Activated CD4-positive, alpha-beta memory T cell treated with anti-CD3 and anti-CD28 coated beads for 36 hours (primary cell): ENCODE results near the gene ZNF575. TPM values are rescaled to one million over a fixed set of nuclear protein-coding genes. Genes with fewer than 3 reads are reported as not detected.

ENCODE experiments used
- CTCF ChIA-PET: fragments of 350-600 bp; sonication (Branson Sonifier 250); formaldehyde crosslinking; loops from one replicate; lab custom pipeline; 2021; ENCODE audit warnings: antibody characterized with exemption, inconsistent platforms; lab: Charles Lee
- POLR2A ChIA-PET: fragments of 350-600 bp; sonication (Branson Sonifier 250); formaldehyde crosslinking; loops from one replicate; lab custom pipeline; 2021; ENCODE audit warnings: antibody characterized with exemption; lab: Charles Lee
- DNase-seq: peaks from one replicate; pipeline ENCODE4 v3.0.0-alpha.2; 2020
- H3K27ac Mint-ChIP-seq: one replicate; pipeline ENCODE4 v1.8.0; 2021; ENCODE audit warnings: mixed read lengths
- H3K27me3 Mint-ChIP-seq: one replicate; pipeline ENCODE4 v1.8.0; 2021; ENCODE audit warnings: mixed read lengths
- H3K36me3 Mint-ChIP-seq: one replicate; pipeline ENCODE4 v1.8.0; 2021; ENCODE audit warnings: mixed read lengths
- H3K4me1 Mint-ChIP-seq: one replicate; pipeline ENCODE4 v1.8.0; 2021; ENCODE audit warnings: low read depth, mixed read lengths
- H3K4me3 Mint-ChIP-seq: one replicate; pipeline ENCODE4 v1.8.0; 2021; ENCODE audit warnings: mild to moderate bottlenecking, mixed read lengths
- H3K9me3 Mint-ChIP-seq: one replicate; pipeline ENCODE4 v1.8.0; 2021; ENCODE audit warnings: mixed read lengths
- intact Hi-C: fragments of 100-400 bp; cut with micrococcal nuclease; formaldehyde crosslinking; loops from one replicate; pipeline ENCODE4 v1.15.1; 2023
- total RNA-seq, 2 experiments: library from RNA; stranded (reverse); gene quantifications; one replicate each; pipeline ENCODE4 v1.2.3, GENCODE V29; 2021

The ZNF575 gene, protein sequence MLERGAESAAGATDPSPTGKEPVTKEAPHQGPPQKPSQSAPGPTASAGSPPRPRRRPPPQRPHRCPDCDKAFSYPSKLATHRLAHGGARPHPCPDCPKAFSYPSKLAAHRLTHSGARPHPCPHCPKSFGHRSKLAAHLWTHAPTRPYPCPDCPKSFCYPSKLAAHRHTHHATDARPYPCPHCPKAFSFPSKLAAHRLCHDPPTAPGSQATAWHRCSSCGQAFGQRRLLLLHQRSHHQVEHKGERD
- total RNA-seq: 1 to 10 TPM; 3.1 to 3.7 TPM

DNA sequence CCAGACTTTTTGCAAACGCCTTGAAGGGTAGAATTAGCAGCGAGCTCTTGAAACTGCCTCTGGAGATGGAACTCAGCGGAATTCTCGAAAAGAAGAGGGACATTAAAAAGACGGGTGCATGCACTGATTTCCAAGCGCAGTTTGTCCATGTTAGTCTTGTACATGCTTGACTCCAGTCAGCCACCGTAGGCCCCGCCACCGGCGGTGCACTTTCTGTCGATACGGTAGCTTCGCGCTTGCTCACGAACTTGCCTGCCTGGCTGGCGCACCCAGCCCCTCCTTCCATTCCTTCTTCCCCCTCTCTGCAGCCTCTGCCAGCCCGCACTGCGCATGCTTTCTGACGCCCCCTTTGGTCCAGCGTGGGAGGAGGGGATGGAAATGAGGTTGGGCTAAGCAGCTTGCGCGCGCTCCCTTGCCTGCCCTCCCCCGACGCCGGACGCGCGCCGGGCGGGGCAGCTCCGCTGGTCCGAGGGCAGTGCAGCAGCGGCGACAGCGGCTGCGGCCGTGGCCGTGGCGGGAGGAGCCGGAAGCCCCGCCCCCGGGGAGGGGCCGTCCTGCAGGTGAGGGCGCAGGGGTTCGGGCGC is at the start of gene ZNF575:
Gene ZNF575, plus strand, starts transcription at position 227 of the 584 bp plus-strand sequence. CDS start 1,235 bp downstream, outside the sequence.
- peaks cover 21% of the 10 kb centered on the region for H3K4me1 Mint-ChIP-seq
- peak within 1 kb of the TSS; percentile 82 for H3K4me3 Mint-ChIP-seq
- peak within 1 kb of the TSS; percentile 94 for H3K27ac Mint-ChIP-seq
- H3K9me3 Mint-ChIP-seq: no peaks in the 10 kb centered on the region
- ChIA-PET CTCF (interaction anchor here (0.8 to 7.9 kb wide), 11 partner anchors 13 to 136 kb away, joined by 3 to 79 read pairs (median 4); partner anchors contain the start of genes IRGQ, PHLDB3 and ZNF576), POLR2A (interaction anchor here (0.5 to 2.1 kb wide), 6 partner anchors 14 to 233 kb away, joined by 3 to 14 read pairs (median 4); partner anchors contain the start of genes IRGQ and ZNF576)
- intact Hi-C loops: loop anchor here (1.0 to 2.0 kb wide), 6 partner anchors 30 to 135 kb away; partner anchors contain the start of genes IRGQ, PINLYP, XRCC1 and ZNF428
- no peaks in the 10 kb centered on the region for H3K27me3 Mint-ChIP-seq
- peaks cover 7% of the 10 kb centered on the region for H3K36me3 Mint-ChIP-seq
- DNase-seq: peak; percentile 95

DNA sequence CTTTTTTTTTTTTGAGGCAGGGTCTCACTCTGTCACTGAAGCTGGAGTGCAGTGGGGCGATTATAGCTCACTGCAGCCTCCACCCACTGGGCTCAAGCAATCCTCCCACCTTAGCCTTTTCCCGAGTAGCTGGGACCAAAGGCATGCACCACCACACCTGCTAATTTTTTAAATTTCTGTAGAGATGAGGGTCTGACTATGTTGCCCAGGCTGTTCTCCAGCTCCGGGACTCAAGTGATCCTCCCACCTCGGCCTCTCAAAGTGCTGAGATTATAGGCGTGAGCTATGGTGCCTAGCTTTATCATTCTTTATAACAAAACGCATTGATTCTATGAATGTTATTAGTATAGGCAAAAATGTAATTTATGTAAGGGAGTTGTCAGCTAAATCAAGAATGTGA is 49.7 kb upstream of the ZNF575 start:
- Mint-ChIP-seq H3K9me3 (no peaks in the 10 kb centered on the region), H3K4me3 (no peak overlapping the region), H3K27ac (no peak overlapping the region), H3K27me3 (no peaks in the 10 kb centered on the region), H3K36me3 (peaks cover 1% of the 10 kb centered on the region), H3K4me1 (no peaks in the 10 kb centered on the region)
- ChIA-PET CTCF (interaction anchor here (1.4 kb wide), 2 partner anchors 8 to 36 kb away, joined by 4 to 6 read pairs; no protein-coding TSS in a partner anchor), POLR2A (no interaction called here)
- intact Hi-C loops: no loop called here
- no peak for DNase-seq

DNA sequence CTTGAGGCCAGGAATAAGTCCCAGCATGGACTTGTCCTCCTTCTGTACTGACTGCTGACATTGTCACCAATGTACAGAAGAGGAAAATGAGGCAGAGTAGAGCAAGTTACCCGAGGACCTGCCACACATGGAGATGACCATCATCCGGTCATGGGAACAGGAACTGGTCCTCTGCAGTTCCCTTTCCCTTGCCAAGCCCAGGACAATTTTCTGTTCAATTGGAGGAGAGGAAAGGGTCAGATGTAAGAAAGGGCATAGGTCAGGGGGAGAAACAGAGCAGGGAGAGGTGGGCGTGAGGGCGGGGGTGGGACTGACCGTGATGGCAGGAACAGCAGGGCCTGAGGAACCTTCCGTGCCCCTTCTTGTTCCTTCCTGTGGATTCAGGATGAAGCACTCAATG is 47.0 kb upstream of the ZNF575 start:
- no peaks in the 10 kb centered on the region for H3K9me3 Mint-ChIP-seq
- CTCF ChIA-PET: no interaction called here
- no peak for DNase-seq
- peaks cover 3% of the 10 kb centered on the region for H3K4me1 Mint-ChIP-seq
- no peak overlapping the region for H3K27ac Mint-ChIP-seq
- POLR2A ChIA-PET: no interaction called here
- H3K36me3 Mint-ChIP-seq: no peaks in the 10 kb centered on the region
- no peaks in the 10 kb centered on the region for H3K27me3 Mint-ChIP-seq
- intact Hi-C loops: no loop called here
- H3K4me3 Mint-ChIP-seq: no peak overlapping the region

DNA sequence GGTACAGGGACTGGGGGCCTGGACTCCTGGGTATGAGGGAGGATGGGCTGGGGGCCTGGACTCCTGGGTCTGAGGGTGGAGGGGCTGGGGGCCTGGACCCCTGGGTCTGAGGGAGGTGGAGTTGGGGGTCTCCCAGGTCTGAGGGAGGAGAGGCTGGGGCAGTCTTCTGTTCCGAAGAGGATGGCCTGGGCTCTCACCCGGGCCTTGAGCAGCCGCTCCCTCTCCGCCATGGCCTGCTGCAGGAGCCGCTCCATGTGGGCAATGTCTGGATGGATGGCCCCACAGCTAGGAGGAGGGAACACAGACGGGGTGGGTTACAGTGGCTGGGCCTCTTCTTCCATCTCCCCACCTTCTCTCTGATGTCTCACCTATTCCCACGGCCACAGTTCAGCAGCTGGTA is 46.6 kb upstream of the ZNF575 start:
- CTCF ChIA-PET: no interaction called here
- Mint-ChIP-seq H3K36me3 (no peaks in the 10 kb centered on the region), H3K9me3 (no peaks in the 10 kb centered on the region), H3K27ac (no peak overlapping the region), H3K4me1 (peaks cover 3% of the 10 kb centered on the region), H3K27me3 (no peaks in the 10 kb centered on the region), H3K4me3 (no peak overlapping the region)
- POLR2A ChIA-PET: no interaction called here
- intact Hi-C loops: no loop called here
- no peak for DNase-seq

DNA sequence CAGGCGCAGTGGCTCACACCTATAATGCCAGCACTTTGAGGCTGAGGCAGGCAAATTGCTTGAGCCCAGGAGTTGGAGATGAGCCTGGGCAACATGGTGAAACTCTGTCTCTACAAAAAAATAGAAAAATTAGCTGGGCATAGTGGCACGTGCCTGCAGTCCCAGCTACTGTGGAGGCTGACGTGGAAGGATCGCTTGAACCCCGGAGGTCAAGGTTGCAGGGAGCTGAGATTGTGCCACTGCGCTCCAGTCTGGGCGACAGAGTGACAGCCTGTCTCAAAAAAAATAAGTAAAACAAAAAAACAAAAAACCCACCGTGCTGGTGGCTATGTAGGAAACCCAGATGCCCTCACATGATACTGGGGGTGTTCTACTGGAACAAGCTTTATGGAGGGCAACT is 44.8 kb upstream of the ZNF575 start:
- H3K9me3 Mint-ChIP-seq: no peaks in the 10 kb centered on the region
- no peak overlapping the region for H3K27ac Mint-ChIP-seq
- no peaks in the 10 kb centered on the region for H3K27me3 Mint-ChIP-seq
- peaks cover 3% of the 10 kb centered on the region for H3K4me1 Mint-ChIP-seq
- intact Hi-C loops: no loop called here
- H3K4me3 Mint-ChIP-seq: no peak overlapping the region
- POLR2A ChIA-PET: no interaction called here
- no peak for DNase-seq
- no peaks in the 10 kb centered on the region for H3K36me3 Mint-ChIP-seq
- CTCF ChIA-PET: no interaction called here

DNA sequence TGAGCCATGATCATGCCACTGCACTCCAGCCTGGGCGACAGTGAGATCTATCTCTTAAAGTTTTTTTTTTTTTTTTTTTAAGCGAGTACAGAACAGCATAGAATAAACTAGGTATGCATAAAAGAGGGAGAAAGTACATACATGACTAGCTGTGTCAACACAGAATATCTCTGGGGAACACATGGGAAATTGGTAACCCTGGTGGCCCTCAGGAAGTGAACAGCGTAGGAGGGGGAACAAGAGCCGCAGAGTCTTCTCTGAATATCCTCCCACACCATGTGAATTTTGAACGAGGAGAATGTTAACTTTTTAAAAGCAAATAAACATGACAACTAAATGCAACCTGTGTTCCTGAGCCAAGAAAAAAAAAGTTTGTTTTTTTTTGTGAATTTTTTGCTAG is 43.7 kb upstream of the ZNF575 start:
- Mint-ChIP-seq H3K27ac (no peak overlapping the region), H3K4me1 (peaks cover 3% of the 10 kb centered on the region), H3K36me3 (no peaks in the 10 kb centered on the region), H3K9me3 (no peaks in the 10 kb centered on the region), H3K27me3 (no peaks in the 10 kb centered on the region), H3K4me3 (no peak overlapping the region)
- no peak for DNase-seq
- ChIA-PET POLR2A (no interaction called here), CTCF (no interaction called here)
- intact Hi-C loops: no loop called here

DNA sequence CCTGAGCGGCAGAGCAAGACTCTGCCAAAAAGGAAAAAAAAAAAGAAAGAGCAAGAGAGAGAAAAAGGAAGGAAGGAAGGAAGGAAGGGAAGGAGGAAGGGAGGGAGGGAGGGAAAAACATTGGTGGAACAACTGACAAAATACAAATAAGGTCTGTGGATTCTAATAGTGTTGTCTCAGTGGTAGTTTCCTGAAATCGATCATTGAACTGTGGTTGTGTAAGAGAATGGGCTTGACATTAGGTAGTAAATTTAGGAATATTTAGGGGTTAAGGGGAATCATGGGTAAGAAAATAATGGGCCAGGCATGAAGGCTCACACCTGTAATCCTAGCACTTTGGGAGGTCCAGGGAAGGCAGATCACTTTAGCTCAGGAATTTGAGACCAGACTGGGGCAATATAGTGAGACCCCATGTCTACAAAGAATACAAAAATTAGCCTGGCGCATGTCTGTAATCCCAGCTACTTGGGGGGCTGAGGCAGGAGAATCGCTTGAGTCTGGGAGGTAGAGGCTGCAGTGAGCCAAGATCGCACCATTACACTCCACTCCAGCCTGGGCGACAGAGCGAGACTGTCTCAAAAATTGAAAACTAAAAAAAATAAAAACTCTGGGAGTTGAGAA is 42.9 kb upstream of the ZNF575 start:
- no peak overlapping the region for H3K4me3 Mint-ChIP-seq
- no peak overlapping the region for H3K27ac Mint-ChIP-seq
- H3K27me3 Mint-ChIP-seq: no peaks in the 10 kb centered on the region
- ChIA-PET POLR2A (interaction anchor here (1.0 kb wide), 1 partner anchor 10 kb away, joined by 3 read pairs; no protein-coding TSS in a partner anchor), CTCF (interaction anchor here (1.2 to 1.4 kb wide), 2 partner anchors 30 to 43 kb away, joined by 3 read pairs; no protein-coding TSS in a partner anchor)
- DNase-seq: no peak
- intact Hi-C loops: no loop called here
- H3K4me1 Mint-ChIP-seq: peaks cover 3% of the 10 kb centered on the region
- H3K9me3 Mint-ChIP-seq: no peaks in the 10 kb centered on the region
- H3K36me3 Mint-ChIP-seq: peaks cover 3% of the 10 kb centered on the region

DNA sequence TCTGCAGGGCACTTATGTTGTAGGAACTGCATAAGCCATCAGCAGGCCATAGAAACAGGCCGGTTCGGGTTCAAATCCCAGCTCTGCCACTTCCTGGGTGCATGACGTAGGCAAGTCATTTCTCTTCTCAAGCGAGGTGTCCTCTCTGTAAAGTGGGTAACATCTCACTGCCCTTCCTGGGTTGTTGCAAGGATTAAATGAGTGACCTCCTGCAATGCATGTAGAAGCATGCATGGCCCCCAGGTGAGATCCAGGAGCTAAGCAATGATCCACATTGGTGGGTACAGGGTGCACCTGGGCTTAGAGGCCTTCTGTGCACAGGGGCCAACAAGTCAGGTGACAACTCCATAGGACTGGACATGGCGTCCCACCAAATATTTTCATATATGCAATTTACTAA is 42.2 kb upstream of the ZNF575 start:
- H3K27ac Mint-ChIP-seq: no peak overlapping the region
- DNase-seq: no peak
- CTCF ChIA-PET: interaction anchor here (1.2 to 1.4 kb wide), 2 partner anchors 29 to 44 kb away, joined by 3 read pairs; no protein-coding TSS in a partner anchor
- intact Hi-C loops: no loop called here
- no peaks in the 10 kb centered on the region for H3K9me3 Mint-ChIP-seq
- peaks cover 3% of the 10 kb centered on the region for H3K4me1 Mint-ChIP-seq
- peaks cover 4% of the 10 kb centered on the region for H3K36me3 Mint-ChIP-seq
- H3K27me3 Mint-ChIP-seq: no peaks in the 10 kb centered on the region
- H3K4me3 Mint-ChIP-seq: no peak overlapping the region
- POLR2A ChIA-PET: interaction anchor here (1.0 kb wide), 1 partner anchor 10 kb away, joined by 3 read pairs; no protein-coding TSS in a partner anchor

DNA sequence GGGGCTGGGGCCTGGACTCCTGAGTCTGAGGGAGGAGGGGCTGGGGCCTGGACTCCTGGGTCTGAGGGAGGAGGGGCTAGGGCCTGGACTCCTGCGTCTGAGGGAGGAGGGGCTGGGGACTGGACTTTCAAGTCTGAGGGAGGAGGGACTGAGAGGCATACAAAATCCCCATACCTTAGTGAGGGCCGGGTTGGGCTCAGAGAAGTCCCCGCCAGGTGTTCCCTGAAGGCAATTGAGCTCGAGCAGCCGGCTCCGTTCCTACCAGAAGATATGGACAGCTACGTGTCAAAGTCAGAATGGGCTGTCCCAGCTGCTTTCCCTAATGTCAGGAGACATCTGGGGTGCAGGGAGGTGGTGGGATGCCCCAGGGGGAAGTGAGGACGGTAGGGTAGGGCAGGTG is 37.9 kb upstream of the ZNF575 start:
- no peak overlapping the region for H3K27ac Mint-ChIP-seq
- DNase-seq: no peak
- H3K9me3 Mint-ChIP-seq: no peaks in the 10 kb centered on the region
- H3K4me3 Mint-ChIP-seq: no peak overlapping the region
- H3K27me3 Mint-ChIP-seq: no peaks in the 10 kb centered on the region
- ChIA-PET POLR2A (interaction anchor here (0.7 to 0.8 kb wide), 2 partner anchors 9 to 31 kb away, joined by 3 read pairs; partner anchors contain the start of gene PHLDB3), CTCF (interaction anchor here (1.5 kb wide), 1 partner anchor 24 kb away, joined by 4 read pairs; no protein-coding TSS in a partner anchor)
- H3K4me1 Mint-ChIP-seq: no peaks in the 10 kb centered on the region
- intact Hi-C loops: no loop called here
- H3K36me3 Mint-ChIP-seq: peaks cover 12% of the 10 kb centered on the region

DNA sequence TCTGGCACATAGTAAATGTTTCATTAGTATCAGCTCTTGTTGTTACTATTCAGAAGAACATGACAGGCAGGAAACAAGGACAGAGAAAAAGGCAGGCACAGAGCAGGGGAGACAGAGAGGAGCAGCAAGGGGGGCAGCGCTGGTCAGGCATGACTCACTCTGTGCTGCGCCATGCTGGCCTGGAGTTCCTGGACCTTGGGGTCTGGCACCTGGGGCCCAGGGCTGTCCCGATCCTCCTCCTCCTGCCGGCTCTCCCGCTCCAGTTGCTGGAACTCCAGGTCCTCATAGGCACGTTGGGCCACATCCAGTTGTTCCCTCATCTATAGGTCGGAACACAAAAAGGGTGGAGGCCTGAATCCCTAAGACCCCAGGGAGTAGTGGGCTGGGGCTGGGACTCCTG is 36.0 kb upstream of the ZNF575 start:
- intact Hi-C loops: no loop called here
- POLR2A ChIA-PET: no interaction called here
- H3K36me3 Mint-ChIP-seq: peaks cover 13% of the 10 kb centered on the region
- no peaks in the 10 kb centered on the region for H3K27me3 Mint-ChIP-seq
- DNase-seq: no peak
- H3K9me3 Mint-ChIP-seq: no peaks in the 10 kb centered on the region
- H3K4me1 Mint-ChIP-seq: peaks cover 2% of the 10 kb centered on the region
- H3K4me3 Mint-ChIP-seq: no peak overlapping the region
- H3K27ac Mint-ChIP-seq: no peak overlapping the region
- CTCF ChIA-PET: interaction anchor here (0.6 kb wide), 2 partner anchors 46 to 50 kb away, joined by 3 read pairs; no protein-coding TSS in a partner anchor

DNA sequence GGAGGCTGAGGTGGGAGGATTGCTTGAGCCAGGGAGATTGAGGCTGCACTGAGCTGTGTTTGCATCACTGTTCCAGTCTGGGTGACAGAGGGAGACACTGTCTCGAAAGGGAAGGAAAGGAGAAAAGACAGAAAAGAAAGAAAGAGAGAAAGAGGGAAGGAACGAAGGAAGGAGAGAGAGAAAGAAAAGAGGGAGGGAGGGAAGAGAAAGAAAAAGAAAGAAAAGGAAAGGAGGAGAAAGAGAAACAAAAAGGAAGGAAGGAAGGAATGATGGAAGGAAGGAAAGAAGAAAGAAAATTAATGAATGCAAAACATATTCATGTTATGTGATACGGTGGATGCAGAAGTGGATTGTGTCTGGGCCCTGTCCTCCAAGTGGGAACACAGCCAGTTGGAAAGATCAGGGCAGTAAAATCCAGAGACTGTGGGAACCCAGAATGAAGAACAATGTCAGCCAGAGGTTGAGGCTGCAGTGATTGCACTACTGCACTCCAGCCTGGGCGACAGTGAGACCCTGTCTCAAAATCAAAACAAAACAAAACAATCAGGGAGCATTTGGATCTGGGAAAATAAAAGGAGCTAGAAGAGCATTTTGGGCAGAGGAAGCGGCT is 34.6 kb upstream of the ZNF575 start:
- Mint-ChIP-seq H3K36me3 (peaks cover 13% of the 10 kb centered on the region), H3K9me3 (no peaks in the 10 kb centered on the region), H3K27me3 (no peaks in the 10 kb centered on the region), H3K27ac (no peak overlapping the region), H3K4me3 (no peak overlapping the region), H3K4me1 (peaks cover 13% of the 10 kb centered on the region)
- DNase-seq: no peak
- ChIA-PET CTCF (interaction anchor here (1.0 to 2.4 kb wide), 2 partner anchors 35 to 51 kb away, joined by 4 to 9 read pairs; no protein-coding TSS in a partner anchor), POLR2A (no interaction called here)
- intact Hi-C loops: no loop called here
